Stimulated activated CD8-positive, alpha-beta memory T cell treated with anti-CD3 and anti-CD28 coated beads, Interleukin-12 subunit alpha, Interleukin-12 subunit beta, amount 100 ng/mL, for 24 hours (primary cell): ENCODE data around the gene GNAI1.
"Not testable (repeated sequence)": the region's sequence is repeated elsewhere in the genome, so short reads cannot be mapped to it uniquely, and the experiment has no call there.

ENCODE experiments used
- DNase-seq: peaks from one replicate; pipeline ENCODE4 v3.0.0-alpha.2; 2020; ENCODE audit errors: extremely low read depth

The GNAI1 gene

GRCh38 chr7:80132594-80132993 is 2.0 kb upstream of the GNAI1 start:
- DNase-seq = no peak

DNA sequence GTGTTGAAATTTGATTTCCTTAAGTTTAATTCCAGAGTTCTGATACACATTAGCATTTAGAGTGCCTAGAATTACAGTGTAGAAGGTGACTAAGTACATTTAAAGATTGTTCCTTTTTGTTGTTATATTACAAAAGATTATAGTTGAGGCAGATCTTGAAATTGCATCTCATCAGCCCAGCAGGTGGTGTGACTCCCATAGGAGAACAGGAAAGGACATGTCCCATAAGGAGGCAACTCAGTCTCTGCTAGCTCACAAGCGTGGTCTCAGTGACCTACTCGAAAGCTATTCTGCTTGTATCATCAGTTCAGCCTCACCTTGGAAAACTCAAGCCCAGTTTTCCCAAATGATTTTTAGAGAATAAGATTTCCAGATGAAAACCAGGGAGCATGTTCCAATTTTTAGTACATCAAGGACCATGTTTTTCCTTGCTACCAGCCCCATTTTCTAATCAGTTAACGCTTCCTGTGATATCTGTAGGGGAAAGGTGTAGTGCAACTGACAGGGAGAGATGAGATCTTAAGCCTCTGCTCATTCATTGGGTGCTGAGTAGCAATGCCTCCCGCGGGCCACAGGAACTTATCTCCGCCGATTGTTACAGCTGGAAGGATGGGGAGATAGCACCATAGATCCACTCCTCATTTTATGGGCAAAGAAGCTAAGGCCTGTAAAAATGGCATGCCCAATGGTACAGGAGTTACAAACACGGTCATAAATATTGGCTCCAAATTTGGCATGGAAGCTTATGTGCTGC is 1.1 kb upstream of the GNAI1 start:
- no peak for DNase-seq

GRCh38 chr7:80134115-80134535 is 506 bp upstream of the GNAI1 start:
- no peak for DNase-seq

GRCh38 chr7:80135309-80136104 is 876 bp downstream of the GNAI1 start:
- no peak for DNase-seq

- DNase-seq = no peak
Measured at GRCh38 chr7:80136261-80137055, 1.8 kb downstream of the GNAI1 start.

DNA sequence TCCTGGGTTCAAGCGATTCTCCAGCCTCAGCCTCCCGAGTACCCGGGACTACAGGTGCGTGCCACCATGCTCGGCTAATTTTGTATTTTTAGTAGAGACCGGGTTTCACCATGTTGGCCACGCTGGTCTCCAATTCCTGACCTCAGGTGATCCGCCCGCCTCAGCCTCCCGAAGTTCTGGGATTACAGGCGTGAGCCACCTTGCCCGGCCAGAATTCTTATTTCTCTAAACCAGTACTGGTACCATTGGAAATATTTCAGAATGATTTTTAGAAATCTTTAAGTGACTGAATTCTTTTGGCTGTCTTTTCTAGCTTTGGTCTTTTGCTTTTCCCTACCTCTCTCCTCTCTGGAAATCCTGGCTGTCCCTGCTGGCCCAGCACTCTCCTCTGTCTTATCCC is 2.8 kb downstream of the GNAI1 start:
- DNase-seq = no peak

DNA sequence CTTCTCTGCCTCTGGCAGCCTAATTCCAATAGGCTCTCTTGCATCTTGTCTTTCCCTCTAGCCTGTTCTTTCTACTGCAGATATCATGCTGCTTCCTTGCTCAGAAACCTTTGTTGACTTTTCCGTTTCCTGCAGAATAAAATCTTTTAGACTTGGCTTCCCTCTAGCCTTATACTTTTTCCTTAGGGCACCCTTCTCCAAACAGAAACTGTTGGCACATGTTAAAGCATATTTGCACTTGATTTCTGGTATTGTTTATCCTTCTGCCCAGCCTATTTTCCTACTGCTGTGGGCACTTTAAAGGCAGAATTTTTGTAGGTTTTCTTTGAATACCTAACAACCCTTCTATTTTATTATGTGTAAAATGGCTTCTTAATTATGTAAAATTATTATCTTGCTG is 4.6 kb downstream of the GNAI1 start:
- DNase-seq = no peak

- DNase-seq = no peak
Measured at GRCh38 chr7:80140388-80140787, 5.8 kb downstream of the GNAI1 start.

GRCh38 chr7:80141376-80141775 is 6.7 kb downstream of the GNAI1 start:
- no peak for DNase-seq

DNA sequence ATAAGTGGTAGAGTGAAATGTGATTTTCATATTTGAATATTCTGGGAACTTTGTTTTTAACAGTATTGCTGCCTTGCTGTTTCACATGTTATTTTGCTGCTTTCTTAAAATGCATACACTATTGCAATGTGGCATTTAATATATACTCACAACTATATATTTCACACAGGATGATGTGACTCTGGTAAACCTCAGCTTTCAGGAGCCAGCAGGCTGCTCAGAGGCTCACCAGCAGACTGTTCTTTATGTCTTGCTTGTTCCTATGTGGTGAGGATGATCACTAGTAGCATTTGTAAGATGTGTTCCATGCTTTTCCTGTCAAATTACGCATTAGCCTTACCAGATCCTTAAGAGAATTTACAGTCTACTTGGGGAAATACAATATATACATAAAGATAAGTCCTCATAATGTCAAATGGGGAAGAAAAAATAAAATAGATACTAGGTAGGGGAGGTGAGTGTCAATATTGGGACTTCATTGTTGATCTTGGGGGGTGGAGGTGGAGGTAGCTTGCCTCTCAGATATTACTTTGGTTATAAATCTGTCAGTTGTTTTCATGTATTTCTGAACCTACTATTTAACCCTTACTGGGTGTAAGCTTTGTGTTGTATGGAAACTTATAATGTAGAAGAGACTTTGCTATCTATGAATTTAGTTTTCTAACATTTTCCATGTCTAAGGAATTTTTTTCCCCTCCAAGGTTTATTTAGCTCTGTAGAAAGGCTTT is 8.4 kb downstream of the GNAI1 start:
- no peak for DNase-seq

- DNase-seq = no peak
Measured at GRCh38 chr7:80145780-80146422, 11.3 kb downstream of the GNAI1 start.

DNA sequence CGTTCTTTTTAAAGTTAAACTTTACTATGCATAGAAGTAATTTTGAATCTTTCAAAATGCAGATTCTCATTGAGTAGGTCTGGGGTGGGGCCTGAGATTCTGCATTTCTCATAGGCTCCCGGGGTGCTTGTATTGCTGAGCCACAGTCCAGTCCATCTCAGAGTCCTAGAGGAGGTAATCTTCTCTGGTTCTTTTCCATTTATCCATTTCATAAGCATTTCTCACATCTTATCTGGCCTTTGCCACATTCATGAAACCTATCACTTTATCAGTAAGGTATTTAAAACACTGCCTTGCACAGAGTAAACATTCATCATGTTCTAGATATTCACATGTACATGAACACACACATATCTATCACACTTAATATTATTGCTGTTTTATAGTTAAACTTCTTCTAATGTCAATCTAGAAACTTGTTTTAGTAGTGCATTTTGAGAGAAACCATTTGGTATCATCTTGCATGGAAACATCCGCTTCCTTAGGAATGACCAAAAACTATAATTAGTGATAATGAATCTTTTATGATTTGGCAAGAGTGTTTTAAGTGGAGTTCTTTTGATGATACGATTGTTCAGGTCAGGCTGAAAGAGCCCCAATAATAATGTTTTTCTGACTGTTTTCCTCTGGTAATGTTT is 12.0 kb downstream of the GNAI1 start:
- DNase-seq = no peak

- no peak for DNase-seq
Measured at GRCh38 chr7:80147543-80148391, 13.1 kb downstream of the GNAI1 start.

DNA sequence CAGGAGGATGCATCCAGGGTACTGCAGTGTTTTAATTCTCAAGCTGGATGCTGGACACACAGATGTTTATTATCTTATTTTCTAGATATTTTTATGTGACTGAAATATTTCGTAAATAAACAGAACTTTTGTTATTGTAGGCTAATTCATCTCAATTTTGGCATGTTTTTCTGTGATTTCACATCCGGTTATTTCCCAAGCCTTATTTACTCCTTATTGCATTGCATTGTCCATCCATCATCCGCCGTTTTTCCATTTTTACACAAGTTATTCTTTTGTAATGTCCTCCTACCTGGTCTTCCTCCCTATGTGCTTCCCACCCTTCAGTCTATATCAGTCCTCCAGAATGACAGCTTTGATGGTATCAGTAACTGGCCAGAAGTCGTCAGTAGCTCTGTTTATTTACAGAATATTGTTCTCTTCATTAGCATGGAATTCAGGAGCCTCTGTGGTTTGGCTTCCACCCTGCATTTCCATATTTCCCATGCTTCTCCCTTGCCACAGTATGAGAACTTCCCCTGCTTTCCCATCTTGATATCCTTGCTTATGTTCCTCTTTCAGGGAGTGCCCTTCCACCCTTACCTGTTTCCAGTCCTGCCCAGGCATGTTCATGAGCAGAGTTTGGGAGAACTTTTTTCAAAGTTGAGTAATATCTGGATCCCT is 16.1 kb downstream of the GNAI1 start:
- DNase-seq = no peak

DNA sequence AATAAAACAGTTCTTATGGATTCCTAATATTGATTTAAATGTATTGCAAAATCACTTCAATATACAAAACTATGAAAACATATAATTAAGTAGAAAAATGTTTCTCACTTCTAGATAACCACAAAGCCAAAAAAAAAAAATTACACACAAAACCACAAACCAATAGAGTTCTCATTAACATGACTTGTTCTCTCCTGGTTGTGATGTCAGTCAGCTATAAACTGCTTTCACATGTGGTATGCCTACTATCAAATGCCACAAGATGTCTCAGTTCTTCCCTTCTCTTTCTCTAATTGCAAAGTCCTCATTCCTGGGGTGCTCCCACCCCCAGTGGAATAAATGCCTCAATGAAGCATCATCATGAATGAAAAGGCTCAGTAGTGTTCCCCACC is 16.6 kb downstream of the GNAI1 start:
- no peak for DNase-seq

GRCh38 chr7:80153446-80153845 is 18.8 kb downstream of the GNAI1 start:
- DNase-seq = no peak

DNA sequence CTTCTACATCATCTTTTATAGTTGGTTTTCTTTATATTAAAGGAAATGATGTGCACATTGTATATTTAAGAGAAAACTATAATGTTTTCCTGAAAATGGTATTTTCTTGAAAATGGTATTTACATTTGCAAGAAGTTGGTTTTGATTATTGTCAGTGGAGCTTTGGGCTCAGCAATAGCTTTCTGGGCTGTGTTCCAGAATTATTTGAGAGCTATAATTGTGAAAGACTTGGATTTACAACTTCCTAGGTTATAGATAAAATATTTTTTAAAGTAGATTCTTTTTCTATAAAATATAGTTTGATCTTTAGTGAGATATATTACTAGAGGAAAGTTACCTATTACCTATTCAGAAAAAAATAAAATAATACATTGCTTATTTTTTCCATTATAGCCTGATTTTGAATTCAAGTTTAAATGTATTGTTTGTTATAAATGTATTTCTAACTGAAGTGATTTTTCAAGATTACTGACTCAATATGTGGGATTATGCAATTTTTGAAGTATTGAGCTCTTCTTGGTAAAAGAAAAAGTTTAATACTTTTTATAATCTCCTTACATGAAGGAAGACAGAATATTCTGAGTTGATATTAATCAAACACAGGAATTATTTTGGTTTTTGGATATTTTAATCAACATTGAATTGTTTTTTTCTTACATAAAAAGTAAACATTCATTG is 20.2 kb downstream of the GNAI1 start:
- no peak for DNase-seq

- DNase-seq = no peak
Measured at GRCh38 chr7:80155374-80155773, 20.7 kb downstream of the GNAI1 start.

- DNase-seq = not testable (repeated sequence)
Measured at GRCh38 chr7:80157770-80158169, 23.1 kb downstream of the GNAI1 start.
